ENCODE data around the gene ELP1.

GRCh38 chr9:108963459-108964143, 29.7 kb upstream of the ELP1 start:
- TF ChIP-seq CTCF (IDR thresholded peaks at IDR 0.05) (no peak), POLR2A (IDR thresholded peaks at IDR 0.05) (no peak)

Measured in lower leg skin (tissue), 3 donors.